GM18519 (cell line): Measurements from ENCODE around the gene RAB31.
"Not testable (repeated sequence)": the region's sequence is repeated elsewhere in the genome, so short reads cannot be mapped to it uniquely, and the experiment has no call there.

Source experiments
- ATAC-seq: cut with Tn5 transposase; IDR thresholded peaks from one replicate; pipeline ENCODE4 v1.9.1; 2021; ENCODE audit warnings: mild to moderate bottlenecking, moderate library complexity; ENCODE audit not compliant: unreplicated experiment, low FRiP score

Gene RAB31

GRCh38 chr18:9871244-9871746 lies 163.2 kb downstream of the RAB31 start:
- no peak for ATAC-seq

GRCh38 chr18:9872823-9873222 lies 164.7 kb downstream of the RAB31 start:
- ATAC-seq: no peak

DNA sequence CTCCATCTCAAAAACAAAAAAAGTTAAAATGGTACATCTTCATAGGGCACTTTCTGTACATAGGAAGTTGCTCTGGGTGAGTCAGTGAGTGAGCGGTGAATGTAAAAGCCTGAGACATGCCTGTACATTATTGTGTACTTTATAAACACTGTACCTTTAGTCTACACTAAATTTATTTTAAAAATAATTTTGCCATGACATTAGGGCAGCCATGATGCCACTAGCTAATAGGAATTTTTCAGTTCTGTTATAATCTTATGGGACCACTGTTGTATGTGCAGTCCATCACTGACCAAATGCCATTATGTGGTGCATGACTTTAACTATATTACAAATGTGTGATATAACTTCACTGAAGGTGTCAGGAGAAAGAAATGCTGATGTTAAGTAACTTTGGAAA lies 166.6 kb downstream of the RAB31 start:
- ATAC-seq: no peak

DNA sequence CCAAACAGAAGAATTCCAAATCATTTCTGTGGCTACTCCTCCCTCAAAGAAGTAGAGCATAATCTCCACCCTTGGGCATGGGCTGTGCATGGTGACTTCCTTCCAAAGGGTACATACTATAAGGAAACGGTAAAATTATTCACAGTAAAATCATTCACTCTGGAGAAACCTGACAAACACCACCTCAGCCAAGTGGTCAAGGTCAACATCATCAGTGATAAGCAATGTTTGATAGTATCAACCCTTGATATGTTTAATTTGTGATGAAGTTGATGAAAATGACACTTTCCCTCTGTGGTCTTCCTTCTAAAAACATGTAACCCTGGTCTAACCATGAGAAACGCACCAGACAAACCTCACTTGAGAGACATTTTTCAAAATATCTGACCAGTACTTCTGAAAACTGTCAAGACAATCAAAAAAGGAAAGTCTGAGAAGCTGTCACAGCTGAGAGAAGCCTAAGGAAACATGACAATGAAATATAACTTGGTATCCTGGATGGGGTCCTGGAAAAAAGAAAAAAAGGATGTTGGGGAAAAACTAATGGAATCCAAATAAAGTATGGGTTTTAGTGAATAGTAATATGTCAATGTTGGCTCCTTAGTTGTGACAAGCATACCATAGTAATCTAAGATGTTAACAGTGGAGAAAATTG lies 168.2 kb downstream of the RAB31 start:
- no peak for ATAC-seq

- ATAC-seq: no peak
Observed at GRCh38 chr18:9876867-9877654, 169.0 kb downstream of the RAB31 start.

- no peak for ATAC-seq
Observed at GRCh38 chr18:9877655-9878014, 169.5 kb downstream of the RAB31 start.

DNA sequence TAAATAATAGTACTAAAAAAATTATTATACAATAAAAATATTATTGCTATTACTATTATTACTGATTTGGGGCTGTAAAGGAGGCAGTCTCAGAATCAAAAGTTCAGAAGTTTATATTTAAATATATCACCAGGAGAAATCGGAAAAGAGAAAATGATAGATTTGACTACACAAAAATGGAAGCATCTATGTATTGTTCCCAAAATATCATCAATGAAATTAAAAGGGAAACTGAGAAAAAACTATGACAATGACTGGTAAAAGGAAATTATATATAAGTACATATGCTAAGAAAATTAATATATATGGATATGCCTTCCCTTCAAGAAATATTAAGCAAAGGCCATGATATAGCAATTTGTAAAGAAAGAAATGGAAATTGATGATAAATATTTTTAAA lies 170.0 kb downstream of the RAB31 start:
- no peak for ATAC-seq

DNA sequence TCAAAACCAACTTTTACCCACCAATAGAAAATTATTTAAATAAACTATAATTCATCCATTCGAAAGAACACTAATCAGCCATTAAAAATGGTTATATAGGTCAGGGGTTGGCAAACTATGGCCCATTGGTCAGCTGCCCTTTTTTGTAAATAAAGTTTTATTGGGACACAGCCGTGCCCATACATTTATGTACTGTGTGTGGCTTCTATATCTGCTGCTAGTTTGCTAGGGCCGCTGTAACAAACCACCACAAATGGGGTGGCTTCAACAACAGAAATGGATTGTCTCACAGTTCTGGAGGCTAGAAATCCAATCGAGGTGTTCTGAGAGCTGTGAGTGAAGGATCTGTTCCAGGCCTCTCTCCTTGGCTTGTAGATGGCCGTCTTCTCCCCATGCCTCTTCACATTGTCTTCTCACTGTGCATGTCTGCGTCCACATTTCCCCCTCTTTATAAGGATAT lies 170.7 kb downstream of the RAB31 start:
- ATAC-seq: no peak

DNA sequence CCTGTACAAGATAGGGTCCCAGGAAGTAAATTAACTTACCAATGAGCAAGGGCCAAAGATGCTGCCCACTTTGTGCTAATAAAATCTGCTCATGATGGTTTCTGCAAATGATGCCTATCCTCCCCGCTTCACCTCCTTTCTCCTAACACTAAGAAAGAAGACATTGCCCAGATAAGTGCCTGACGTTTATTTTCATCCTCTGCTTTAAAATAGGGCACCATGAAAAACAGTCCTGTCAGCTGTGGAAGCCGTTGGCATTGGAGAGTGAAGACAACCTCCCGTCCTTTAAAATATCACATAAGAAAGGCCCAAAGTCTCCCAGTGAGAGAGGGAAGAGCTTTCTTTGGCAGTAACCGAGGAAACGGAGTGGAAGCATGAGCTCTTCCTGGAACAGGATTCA lies 176.0 kb downstream of the RAB31 start:
- ATAC-seq: no peak

- ATAC-seq: no peak
Observed at GRCh38 chr18:9884532-9885140, 176.5 kb downstream of the RAB31 start.

- no peak for ATAC-seq
Observed at GRCh38 chr18:9885170-9886004, 177.3 kb downstream of the RAB31 start, which contains the start of gene TXNDC2. Gene TXNDC2 (plus strand): TSS chr18:9885973. CDS start chr18:9886681, 708 bp downstream.

DNA sequence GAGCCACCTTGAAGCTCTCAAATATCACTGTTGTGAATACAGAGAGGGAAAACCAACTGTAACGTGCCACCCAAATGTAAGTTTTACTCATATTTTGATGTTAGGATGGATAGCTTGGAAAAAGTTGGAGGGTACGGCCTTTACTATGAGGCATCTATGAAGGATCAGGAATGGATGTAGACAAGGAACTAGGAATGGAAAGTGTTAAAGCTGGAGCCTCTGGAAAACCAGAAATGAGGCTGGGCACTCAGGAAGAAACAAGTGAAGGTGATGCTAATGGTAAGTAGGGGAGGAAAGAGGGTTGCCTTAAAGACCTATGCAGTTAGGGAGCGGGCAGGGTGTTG lies 177.9 kb downstream of the RAB31 start:
- ATAC-seq: no peak

GRCh38 chr18:9887992-9888391 lies 179.9 kb downstream of the RAB31 start:
- no peak for ATAC-seq

- no peak for ATAC-seq
Observed at GRCh38 chr18:9890196-9890595, 182.1 kb downstream of the RAB31 start.

DNA sequence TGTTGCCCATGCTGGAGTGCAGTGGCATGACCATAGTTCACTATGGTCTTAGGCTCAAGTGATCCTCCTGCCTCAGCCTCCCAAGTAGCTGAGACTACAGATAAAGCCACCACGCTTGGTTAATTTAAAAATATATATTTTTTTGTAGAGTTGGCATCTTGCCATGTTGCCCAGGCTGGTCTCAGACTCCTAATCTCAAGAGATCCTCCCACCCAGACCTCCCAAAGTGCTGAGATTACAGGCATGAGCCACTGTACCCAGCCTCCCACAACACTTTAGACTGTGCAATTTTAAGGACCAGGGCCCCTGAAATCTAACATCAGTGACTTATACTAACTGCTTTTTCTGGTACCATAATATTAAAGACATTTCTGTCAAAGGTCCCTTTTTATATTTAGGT lies 182.9 kb downstream of the RAB31 start:
- no peak for ATAC-seq

DNA sequence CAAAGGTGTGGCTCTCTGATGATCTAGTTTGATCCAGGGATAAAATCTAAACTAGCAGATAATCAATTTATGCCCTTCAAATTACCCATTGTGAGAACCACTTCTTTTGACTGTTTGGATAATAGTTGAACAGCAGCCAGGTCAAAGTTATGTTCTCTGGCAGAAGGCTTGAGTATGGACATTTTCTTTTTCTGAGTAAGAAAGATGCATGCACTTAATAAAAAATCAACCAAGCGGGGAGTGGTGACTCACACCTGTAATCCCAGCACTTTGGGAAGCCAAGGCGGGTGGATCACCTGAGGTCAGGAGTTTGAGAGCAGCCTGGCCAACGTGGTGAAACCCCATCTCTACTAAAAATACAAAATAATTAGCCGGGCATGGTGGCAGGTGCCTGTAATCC lies 183.4 kb downstream of the RAB31 start:
- not testable (repeated sequence) for ATAC-seq

GRCh38 chr18:9894454-9895068 lies 186.5 kb downstream of the RAB31 start:
- no peak for ATAC-seq

- ATAC-seq: no peak
Observed at GRCh38 chr18:9897129-9897528, 189.0 kb downstream of the RAB31 start.

- ATAC-seq: not testable (repeated sequence)
Observed at GRCh38 chr18:9897787-9898291, 189.7 kb downstream of the RAB31 start.
